A172 (cell line): ENCODE results near the gene CLCA1. TPM values are rescaled to one million over a fixed set of nuclear protein-coding genes. Genes with fewer than 3 reads are reported as not detected.

ENCODE experiments used
- DNase-seq: peaks from one replicate; pipeline ENCODE4 v3.0.0-alpha.2; 2015; ENCODE audit warnings: low spot score
- total RNA-seq: library from RNA; depleted of rRNA; stranded (reverse); fragments of >200 nt; shearing (Covaris generic); gene quantifications from 2 replicates; pipeline ENCODE4 v1.2.3, GENCODE V29; 2014; rRNA removed

CLCA1 gene, protein sequence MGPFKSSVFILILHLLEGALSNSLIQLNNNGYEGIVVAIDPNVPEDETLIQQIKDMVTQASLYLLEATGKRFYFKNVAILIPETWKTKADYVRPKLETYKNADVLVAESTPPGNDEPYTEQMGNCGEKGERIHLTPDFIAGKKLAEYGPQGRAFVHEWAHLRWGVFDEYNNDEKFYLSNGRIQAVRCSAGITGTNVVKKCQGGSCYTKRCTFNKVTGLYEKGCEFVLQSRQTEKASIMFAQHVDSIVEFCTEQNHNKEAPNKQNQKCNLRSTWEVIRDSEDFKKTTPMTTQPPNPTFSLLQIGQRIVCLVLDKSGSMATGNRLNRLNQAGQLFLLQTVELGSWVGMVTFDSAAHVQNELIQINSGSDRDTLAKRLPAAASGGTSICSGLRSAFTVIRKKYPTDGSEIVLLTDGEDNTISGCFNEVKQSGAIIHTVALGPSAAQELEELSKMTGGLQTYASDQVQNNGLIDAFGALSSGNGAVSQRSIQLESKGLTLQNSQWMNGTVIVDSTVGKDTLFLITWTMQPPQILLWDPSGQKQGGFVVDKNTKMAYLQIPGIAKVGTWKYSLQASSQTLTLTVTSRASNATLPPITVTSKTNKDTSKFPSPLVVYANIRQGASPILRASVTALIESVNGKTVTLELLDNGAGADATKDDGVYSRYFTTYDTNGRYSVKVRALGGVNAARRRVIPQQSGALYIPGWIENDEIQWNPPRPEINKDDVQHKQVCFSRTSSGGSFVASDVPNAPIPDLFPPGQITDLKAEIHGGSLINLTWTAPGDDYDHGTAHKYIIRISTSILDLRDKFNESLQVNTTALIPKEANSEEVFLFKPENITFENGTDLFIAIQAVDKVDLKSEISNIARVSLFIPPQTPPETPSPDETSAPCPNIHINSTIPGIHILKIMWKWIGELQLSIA
- not detected in 2 replicates for total RNA-seq

DNA sequence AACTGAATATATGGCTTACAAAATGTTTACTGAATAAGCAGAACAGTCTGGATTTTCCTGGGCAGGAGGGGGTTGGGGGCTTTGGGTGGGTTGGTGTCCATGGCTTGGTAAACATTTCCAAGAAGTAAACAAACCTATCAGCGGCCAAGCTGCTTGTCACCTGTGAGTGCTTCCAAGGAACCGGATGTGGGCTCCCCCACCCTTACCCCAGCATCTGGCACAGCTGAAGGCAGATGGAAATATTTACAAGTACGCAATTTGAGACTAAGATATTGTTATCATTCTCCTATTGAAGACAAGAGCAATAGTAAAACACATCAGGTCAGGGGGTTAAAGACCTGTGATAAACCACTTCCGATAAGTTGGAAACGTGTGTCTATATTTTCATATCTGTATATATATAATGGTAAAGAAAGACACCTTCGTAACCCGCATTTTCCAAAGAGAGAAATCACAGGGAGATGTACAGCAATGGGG is at the start of gene CLCA1:
Gene CLCA1 (plus strand): TSS at position 427 of the 477 bp plus-strand sequence. CDS start 45 bp downstream, at position 472.
- no peak for DNase-seq

DNA sequence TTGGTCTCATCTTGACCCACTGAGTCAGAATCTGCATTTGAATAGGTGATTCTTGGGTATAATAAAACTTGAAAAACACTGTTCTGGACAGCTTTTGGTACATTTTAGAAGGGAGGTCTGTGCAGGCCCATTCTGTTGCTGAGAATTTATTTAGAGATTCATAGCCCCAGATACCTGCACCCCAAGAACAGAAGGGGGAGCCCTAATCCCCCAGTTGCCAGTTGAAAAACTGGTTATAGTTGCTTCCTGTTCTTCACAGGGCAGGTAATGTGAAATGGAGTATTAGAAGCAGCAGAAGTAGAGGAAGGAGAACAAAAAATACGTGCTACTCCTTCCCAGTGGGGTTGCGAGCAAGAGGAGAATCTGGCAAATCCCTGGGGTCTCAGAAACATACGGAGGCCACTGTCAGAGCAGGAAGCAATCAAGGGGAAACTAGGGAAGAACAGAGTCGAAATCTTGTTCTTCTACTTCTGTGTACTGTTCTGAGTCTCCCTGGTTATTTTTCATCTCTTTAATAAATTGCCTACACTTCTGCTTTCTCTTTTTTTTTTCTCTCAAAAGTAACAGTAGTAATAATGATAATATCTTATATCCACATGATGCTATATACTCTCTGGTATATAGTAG is 49.3 kb upstream of the CLCA1 start:
- no peak for DNase-seq

DNA sequence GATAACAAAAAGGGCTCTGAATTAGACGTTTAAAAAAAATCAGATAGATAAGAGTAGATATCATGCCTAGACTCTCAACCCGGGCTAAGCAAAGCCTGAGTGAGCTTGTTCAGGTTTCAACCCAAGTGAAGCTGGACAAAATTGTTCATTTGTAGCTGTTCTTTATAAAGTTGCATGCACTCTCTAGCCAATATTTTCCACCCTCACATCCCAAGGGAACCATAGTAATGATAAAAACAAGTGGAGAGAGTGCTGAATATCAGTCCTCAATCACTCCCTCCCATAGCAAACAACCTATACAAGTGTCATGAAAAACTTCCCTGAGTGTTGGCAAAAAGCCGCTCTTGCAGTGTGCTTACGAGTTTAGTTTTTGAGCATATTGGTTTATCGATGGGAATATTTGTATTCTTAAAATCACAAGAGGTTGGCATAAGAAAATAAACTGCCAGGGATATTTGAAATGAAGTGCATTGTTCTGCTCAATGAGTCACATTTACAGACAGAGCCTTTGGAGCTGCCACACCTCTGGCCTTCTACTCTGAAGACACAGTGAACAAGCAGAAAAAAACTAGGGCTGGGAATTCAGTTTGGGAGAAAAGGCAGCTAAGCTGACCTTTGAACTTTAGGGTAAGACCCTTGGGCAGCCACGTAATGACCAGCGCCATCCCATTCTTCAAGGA is 47.0 kb upstream of the CLCA1 start:
- DNase-seq, result no peak

DNA sequence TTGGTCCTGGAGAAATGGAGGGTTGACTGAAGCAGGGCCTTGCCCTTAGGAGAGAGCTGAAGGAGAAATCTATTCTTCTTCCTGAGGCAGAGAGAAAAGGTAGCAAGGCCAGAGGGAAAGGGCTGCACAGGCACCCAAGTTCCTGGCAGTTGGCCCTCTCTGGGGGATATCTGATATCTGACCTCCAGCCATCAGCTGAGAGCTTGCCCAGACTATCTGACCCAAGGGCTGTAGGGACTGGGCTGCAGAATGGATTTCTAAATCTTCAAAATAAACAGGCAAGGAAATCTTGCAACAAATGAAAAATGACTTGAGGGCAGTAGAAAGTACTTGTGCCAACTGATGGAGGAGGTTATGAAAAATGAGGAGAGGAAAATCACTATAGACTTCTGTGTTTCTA is 45.3 kb upstream of the CLCA1 start:
- no peak for DNase-seq

DNA sequence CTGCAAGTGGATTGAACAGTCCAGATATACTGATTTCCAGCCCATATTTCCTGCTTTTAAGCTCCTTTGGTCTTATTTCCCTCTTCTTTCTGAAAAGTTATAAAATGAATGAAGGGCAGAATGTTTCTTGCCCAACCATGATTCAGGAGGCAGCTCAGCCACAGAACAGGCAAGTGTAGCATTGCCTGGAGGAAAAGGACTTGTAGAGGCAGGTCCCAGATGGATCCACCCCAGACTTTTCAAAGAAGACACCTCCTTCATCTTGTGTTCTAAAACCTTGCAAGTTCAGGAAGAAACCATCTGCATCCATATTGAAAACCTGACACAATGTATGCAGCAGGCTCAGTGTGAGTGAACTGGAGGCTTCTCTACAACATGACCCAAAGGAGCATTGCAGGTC is 44.9 kb upstream of the CLCA1 start, which contains the start of gene CLCA2:
Gene CLCA2 (plus strand): TSS at position 299 of the 400 bp plus-strand sequence. CDS start 77 bp downstream, at position 376.
- DNase-seq, result no peak

DNA sequence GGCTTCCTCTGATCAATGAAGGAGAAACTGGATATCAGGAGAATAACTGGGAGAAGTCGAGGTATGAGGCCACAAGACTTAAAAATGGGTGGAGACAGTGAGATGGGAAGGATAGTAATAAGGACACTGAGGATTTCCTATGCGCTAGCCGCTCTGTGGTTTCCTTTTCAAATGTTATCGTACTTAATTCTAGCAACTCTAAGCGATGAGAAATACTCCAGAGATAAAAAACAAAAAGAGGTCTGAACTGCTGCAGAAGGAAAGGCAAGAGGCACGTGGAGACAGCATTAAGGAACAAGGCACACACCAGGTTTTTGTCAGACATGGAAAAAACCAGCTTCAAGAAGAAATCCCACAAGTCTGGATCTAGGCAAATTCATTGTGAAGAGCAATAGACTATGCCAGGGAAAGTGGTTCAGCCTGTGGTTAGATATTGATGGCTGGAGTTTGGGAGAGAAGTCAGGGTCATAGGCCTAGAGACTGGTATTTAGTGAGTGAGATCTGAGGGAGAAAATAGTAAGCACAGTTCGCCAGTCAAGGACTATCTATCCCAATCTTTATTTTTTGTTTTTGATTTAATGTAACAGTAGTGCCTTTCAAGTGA is 39.5 kb upstream of the CLCA1 start:
- DNase-seq, result no peak

DNA sequence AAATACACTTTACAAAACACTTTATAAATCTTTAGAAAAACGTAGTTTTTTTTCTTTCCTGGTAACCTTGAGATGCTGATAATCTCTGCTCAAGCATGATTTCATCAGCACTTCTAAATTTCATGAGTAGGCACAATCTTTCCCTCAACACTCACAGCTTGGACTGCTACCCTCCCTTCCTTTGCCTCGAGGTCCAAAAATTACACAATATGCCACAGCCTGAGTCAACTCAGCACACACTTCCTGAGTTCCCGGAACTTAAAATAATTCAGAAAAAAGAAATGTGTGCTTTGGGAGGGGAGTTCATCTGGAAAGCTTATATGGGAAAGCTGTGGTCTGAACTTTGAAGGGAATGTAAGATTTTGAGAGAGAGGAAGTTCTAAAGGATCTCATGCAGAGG is 38.9 kb upstream of the CLCA1 start:
- peak; percentile 43 for DNase-seq

DNA sequence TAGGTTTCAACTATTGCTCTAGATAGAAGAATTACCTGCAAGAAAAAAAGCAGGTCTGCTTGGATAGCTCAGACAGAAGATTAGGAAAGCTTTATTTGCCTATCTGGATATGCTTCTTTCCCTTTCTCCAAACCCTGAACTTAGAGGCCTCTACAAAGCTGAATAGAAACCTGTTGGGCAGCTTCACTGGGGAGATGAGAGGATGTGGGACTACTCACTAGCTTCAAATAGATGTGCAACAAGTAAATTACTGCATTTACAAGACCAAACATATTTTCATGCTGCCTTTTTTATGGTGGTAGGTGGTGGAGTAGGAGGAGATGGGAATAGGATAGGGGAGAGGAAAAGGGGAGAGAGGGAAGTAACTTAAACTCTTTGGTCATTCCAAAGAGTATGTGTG is 38.4 kb upstream of the CLCA1 start:
- DNase-seq, result no peak

DNA sequence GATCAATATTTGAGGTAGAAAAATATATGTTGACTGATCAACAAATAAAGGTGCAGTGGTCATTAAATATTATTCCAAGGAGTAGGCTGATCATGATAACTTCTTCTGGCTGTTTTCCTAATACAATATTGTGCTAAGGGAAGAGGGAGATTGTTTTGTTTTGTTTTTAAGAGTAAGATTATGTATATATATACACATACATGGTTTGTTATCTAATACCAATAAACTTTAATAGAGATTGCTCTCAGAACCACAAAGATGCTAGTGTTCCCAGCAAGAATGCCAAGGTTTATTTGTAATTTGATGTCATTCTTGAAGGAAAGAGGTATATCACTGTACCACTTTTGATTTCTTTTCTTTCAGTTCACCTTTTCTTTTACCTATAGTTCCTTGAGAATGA is 34.7 kb upstream of the CLCA1 start:
- DNase-seq, result no peak

DNA sequence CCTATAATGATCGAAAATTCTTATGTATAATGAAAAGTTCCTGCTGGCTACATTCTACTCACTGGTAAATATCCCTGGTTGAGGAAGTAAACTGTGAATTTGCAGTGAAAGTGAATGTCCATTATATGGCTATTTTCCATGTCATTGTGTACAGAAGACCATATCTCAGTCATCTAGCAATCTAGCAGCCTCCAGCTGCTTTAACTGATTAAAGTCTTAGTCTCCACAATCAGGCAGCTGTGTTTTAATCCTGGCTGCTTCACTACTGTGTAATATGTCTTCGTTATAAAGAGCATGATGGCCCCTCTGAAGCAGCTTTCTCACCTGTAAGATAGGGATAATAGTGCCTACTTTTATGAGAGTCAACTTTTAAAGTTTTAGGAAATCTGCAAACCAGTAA is 33.4 kb upstream of the CLCA1 start:
- no peak for DNase-seq

DNA sequence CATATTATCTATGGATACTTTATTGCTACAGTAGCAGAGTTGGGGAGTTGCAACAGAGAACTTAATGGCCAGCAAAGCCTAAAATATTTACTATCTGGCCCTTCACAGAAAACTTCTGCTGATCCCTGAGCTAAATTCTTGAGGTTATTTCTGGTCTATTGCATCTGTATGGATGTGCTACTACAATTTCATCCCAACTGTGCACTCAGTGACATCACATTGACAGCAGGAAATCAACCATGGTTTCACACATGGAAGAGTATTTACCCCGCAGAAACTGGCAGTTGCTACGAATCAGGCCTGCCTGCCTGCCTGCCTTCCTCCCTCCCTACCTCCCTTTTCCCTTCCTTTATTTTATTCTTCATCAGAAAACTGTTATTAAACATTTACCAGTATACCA is 32.7 kb upstream of the CLCA1 start:
- DNase-seq, result no peak

DNA sequence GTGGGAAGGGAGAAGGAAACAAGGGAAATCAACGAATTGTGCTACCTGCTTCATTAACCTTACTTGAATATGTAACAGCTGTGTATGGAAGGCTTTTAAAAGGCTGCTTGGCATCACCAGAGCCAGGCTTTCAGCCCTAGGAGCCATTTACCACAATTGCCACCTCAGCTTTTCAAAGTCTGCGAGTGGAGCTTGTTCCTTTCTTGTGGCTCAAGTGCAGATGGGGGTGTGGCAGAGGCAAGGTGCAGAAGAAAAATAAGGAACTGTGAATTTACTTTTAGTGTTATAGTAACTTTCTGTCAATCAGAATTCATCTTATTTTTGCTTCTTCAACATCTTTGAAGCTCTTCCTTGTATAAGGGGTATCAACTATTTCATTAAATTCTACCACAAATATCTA is 27.1 kb upstream of the CLCA1 start:
- DNase-seq, result no peak

DNA sequence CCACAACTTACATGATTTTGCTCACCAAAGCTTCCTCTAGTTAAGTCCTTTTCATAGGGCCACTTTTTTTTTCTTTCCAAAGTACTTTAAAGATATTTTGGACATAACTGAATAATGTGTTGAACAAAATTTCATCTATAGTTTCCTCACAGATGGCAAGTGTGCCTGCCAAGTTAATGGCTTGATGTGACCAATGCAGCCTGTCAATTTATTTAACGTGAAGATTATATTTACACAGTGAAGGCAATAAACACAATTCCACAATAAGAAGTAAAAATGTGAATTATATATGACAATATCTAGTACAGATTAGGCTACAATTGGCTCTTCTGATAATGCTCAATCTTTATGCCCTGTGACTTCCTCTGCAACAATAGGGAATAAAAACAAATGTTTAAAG is 26.7 kb upstream of the CLCA1 start:
- no peak for DNase-seq

DNA sequence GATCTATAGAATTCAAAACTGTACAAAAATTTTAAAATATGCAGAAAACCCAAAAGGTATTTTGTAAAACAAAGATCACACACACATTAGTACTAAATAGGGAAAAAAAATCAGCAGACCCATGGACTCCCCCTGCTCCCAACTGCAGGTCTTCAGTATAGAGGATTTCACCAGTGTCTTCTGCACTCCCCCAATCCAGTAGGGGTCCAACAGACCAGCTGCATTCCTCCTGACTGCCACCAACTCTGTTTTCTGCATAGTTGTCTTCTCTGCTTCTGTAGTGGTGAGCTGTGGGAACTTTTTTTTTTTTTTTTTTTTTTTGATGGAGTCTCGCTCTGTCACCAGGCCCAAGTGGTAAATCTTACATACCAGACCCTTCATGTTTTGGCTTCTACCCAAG is 22.8 kb upstream of the CLCA1 start:
- no peak for DNase-seq

DNA sequence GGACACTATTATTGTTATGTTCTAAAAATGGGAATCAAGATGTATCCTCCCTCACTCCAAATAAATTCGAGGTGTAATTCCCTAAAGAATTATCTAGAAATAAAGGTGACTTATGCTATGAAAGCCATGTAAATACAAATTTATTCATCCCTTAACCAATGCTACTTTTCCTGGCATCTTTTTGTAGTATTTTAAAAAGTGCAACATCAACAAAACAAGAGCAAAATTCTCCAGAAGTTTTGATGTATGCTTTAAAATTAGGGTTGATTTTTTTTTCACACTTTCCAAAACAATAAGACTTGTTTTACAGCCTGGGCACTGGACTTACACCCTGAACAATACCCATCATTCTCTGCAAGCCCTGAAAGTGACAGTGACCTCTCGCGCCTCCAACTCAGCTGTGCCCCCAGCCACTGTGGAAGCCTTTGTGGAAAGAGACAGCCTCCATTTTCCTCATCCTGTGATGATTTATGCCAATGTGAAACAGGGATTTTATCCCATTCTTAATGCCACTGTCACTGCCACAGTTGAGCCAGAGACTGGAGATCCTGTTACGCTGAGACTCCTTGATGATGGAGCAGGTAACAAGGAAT is 21.4 kb upstream of the CLCA1 start:
- no peak for DNase-seq

DNA sequence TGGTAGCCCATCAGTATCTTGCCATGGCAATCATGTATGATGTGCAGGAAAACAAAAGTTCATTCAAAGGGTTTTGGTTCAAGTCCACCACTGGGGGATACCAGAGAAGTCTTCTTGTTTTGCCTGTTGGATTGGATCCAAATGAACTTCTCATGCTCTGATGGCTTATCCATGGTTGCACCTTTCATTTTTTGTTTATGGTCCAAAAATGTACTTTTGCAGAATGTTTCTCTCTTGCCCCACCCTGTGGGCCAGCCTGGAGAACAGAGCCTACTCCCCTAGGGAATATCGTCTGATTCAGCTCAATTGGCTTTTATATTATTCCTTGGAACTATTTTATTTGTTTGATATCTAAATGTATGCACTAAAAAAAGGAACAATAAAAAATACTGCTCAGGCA is 20.1 kb upstream of the CLCA1 start:
- DNase-seq, result no peak

DNA sequence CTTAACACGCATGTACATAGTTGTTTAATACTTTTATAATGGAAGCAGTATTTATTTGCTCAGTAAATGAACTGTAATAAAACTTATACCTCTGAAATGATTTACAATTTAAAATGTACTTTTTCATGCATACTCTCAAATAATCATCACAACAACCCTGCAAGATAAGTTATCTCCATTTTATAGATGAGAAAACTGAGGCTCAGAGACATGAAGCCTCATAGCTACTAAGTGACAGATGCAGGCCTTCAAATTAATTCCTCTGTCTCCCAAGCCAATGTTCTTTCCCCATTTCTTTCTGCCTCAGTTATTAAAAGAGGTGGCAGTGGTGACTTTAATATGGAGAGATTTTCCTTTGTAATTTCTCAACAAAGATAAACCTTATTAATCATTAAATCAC is 19.6 kb upstream of the CLCA1 start:
- DNase-seq, result no peak

DNA sequence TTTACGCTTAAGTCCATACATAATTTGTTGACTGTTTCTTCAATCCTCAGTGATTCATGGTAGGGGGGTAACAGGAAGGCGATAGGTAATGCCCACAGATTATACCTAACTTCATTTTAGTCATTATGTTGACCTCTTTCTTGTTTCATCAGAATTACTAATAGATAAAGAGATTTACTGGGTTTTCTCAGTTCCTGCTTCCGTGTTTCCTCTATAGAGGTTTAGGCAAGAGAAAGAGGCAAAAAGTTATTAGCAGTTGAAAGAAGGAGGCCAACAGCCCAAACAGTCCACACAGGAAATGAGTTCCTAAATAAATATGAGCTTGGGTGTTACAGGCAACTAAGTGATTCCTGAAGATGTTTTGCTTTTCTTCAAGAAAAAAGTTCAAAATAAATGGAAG is 17.9 kb upstream of the CLCA1 start:
- no peak for DNase-seq

DNA sequence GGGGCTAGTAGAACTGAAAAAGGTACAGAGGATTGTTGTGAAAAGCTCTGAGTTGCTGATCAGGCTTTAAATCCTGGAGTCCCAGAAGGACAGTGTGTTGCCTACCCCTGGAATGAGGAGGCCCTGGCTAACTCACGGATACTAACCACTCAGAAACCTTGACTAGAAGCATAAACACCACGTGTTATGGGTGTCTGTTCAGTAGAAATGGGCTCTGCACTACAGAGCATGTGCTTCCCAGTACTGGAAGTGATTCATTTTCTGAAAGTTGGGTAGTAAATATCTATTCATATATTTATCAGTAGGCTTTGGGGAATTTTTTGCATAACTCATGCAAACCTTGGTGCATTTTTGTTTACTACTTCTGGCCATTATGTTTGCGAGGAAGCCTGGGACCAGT is 15.1 kb upstream of the CLCA1 start:
- no peak for DNase-seq

DNA sequence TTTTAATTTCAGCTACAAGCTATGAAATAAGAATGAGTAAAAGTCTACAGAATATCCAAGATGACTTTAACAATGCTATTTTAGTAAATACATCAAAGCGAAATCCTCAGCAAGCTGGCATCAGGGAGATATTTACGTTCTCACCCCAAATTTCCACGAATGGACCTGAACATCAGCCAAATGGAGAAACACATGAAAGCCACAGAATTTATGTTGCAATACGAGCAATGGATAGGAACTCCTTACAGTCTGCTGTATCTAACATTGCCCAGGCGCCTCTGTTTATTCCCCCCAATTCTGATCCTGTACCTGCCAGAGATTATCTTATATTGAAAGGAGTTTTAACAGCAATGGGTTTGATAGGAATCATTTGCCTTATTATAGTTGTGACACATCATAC is 13.7 kb upstream of the CLCA1 start:
- DNase-seq, result no peak

DNA sequence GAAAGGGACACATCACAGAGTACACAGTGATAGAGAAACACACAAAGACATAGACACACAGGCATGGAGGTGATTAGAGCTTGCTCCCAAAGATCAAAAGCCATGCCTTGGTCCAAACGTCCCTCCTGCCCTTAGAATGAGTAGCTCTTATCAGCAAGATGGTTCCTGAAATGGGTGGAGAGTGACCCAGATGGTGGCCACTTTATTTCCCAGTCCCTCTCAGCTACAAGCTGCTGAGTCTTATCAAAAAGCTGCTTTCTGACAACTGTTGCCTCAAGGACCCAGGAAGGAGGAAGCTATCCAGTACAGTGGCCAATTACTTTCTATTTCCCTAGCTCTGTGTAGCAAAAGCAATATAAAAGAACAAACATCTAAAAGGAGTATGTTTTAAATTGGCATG is 7.7 kb upstream of the CLCA1 start:
- no peak for DNase-seq
